Testis (tissue), 5 donors: ENCODE data around the gene CACNG4. TPM values are rescaled to one million over a fixed set of nuclear protein-coding genes. Genes with fewer than 3 reads are reported as not detected.

Experiments used
- DNase-seq: peaks from one replicate; pipeline ENCODE4 v3.0.0-alpha.2; 2019
- H3K27ac ChIP-seq, 2 donors: fragments of 200-600 bp; sonication (generic); one replicate each; pipeline ENCODE4 v1.5.1; 2019
- H3K27me3 ChIP-seq: fragments of 200-600 bp; sonication (generic); one replicate; pipeline ENCODE4 v1.5.1; 2019
- H3K36me3 ChIP-seq: fragments of 200-600 bp; sonication (generic); one replicate; pipeline ENCODE4 v1.5.1; 2017; ENCODE audit warnings: low read depth; ENCODE audit errors: missing control alignments
- H3K4me1 ChIP-seq: fragments of 200-600 bp; sonication (generic); one replicate; pipeline ENCODE4 v1.5.1; 2019
- H3K4me3 ChIP-seq, 2 donors: fragments of 200-600 bp; sonication (generic); one replicate each; pipeline ENCODE4 v1.5.1; 2017 to 2019
- H3K9me3 ChIP-seq: fragments of 200-600 bp; sonication (generic); one replicate; pipeline ENCODE4 v1.5.1; 2017
- CTCF ChIP-seq, 3 experiments: fragments of 450-650 bp in 2 of 3; fragments of 200-600 bp in 1 of 3; sonication (generic) in 1 of 3; IDR thresholded peaks; one replicate each; pipeline ENCODE4 v1.5.1; 2016 to 2019; ENCODE audit warnings: antibody characterized with exemption in 3 of 3, mild to moderate bottlenecking in 2 of 3, moderate library complexity in 1 of 3
- POLR2A ChIP-seq: fragments of 450-650 bp; IDR thresholded peaks from one replicate; pipeline ENCODE4 v1.6.1; 2017; ENCODE audit warnings: antibody characterized with exemption, mild to moderate bottlenecking, moderate library complexity
- WGBS, 2 donors: methylation state at CpG; one replicate each; pipeline ENCODE4 v1.1.5; 2018; 5-methylcytosine and 5-hydroxymethylcytosine counted together
- intact Hi-C: fragments of 100-400 bp; cut with DNase I; formaldehyde crosslinking; loops from one replicate; pipeline ENCODE4 v1.15.1; 2023; ENCODE audit warnings: low total_unique reads
- long read RNA-seq, 2 donors: transcript quantifications; one replicate each; lab custom pipeline, GENCODE V29; 2026
- polyA plus RNA-seq: library from polyadenylated mRNA; stranded (reverse); fragments of 350-450 nt; fragmentation: Illumina TruSeq; extraction: RNeasy Lipid Tissue Mini Kit (QIAGEN cat#74804); gene quantifications from one replicate; pipeline ENCODE4 v1.2.3, GENCODE V29; 2014; ENCODE audit warnings: low read depth, low replicate concordance; ENCODE audit not compliant: insufficient read depth
- total RNA-seq, 2 donors: library from RNA; depleted of rRNA; stranded (reverse); fragments of >200 nt; gene quantifications; one replicate each; pipeline ENCODE4 v1.2.3, GENCODE V29; 2016

The CACNG4 gene
- total RNA-seq (under 1 TPM; 0.16 to 0.81 TPM), polyA plus RNA-seq (0.46 TPM)
- long read RNA-seq, donor 1, partial matches to known transcripts: 0 of 2 reads
- long read RNA-seq, donor 1, other reads (novel, unspliced or antisense): 0 of 2 reads
- long read RNA-seq, donor 2, partial matches to known transcripts: 0 of 1 reads
- long read RNA-seq, donor 2, other reads (novel, unspliced or antisense): 0 of 1 reads

- no peak for DNase-seq
- intact Hi-C loops: no loop called here
- no peaks in the 10 kb centered on the region for H3K27me3 ChIP-seq
- peak within 1 kb of the TSS; percentile 37 for H3K4me3 ChIP-seq
- no peaks in the 10 kb centered on the region for H3K4me1 ChIP-seq
- WGBS, 2 donors: 8 to 9% methylated on average over 15 to 39 of the region's 71 CpGs
- no peaks in the 10 kb centered on the region for H3K9me3 ChIP-seq
- H3K36me3 ChIP-seq: no peaks in the 10 kb centered on the region
- TF ChIP-seq POLR2A: no peak
- no peak for TF ChIP-seq CTCF (IDR thresholded peaks at IDR 0.05)
- H3K27ac ChIP-seq: no peak within 1 kb of the TSS
Measured at GRCh38 chr17:66963909-66964771, at the start of gene CACNG4. CACNG4 (plus strand) TSS chr17:66964707; CDS start chr17:66964912, 205 bp downstream.

GRCh38 chr17:66915204-66915611 lies 49.3 kb upstream of the CACNG4 start:
- intact Hi-C loops: loop anchor here (10.0 kb wide), 1 partner anchor 200 kb away; no protein-coding TSS in a partner anchor
- peak; percentile 52 for DNase-seq

DNA sequence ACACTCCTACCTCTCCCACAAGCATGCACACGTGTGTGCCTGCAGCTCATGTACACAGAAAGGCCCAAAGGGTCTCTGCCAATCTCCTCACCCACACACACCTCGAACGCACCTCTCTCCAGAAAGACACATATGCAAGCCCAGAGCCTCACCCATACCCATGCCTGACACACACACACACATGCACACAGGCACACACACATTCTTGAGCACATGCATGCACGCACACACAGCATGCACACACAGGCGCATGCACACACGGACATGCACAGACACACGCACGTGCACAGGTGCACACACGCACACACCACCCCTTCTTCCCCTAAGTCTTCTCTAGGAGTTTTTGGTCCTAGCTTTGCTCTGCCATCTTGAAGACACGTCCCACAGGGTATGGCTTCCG lies 48.7 kb upstream of the CACNG4 start:
- no peaks in the 10 kb centered on the region for H3K9me3 ChIP-seq
- no peak overlapping the region for H3K4me3 ChIP-seq
- no peaks in the 10 kb centered on the region for H3K27me3 ChIP-seq
- H3K27ac ChIP-seq: no peak overlapping the region
- intact Hi-C loops: loop anchor here (10.0 kb wide), 1 partner anchor 201 kb away; no protein-coding TSS in a partner anchor
- no peak for DNase-seq
- WGBS, 2 donors: 90 to 91% methylated on average over 11 of the region's 11 CpGs
- no peaks in the 10 kb centered on the region for H3K4me1 ChIP-seq
- no peaks in the 10 kb centered on the region for H3K36me3 ChIP-seq
- TF ChIP-seq POLR2A: no peak
- TF ChIP-seq CTCF (IDR thresholded peaks at IDR 0.05): no peak

More at GRCh38 chr17:66915204-66915611, 49.3 kb upstream of the CACNG4 start:
- no peak for TF ChIP-seq CTCF (IDR thresholded peaks at IDR 0.05)
- no peak for TF ChIP-seq POLR2A
- H3K4me3 ChIP-seq: no peak overlapping the region
- no peaks in the 10 kb centered on the region for H3K4me1 ChIP-seq
- 77 to 79% methylated on average over 7 of the region's 7 CpGs for WGBS, 2 donors
- H3K36me3 ChIP-seq: no peaks in the 10 kb centered on the region
- no peak overlapping the region for H3K27ac ChIP-seq
- H3K9me3 ChIP-seq: no peaks in the 10 kb centered on the region
- H3K27me3 ChIP-seq: no peaks in the 10 kb centered on the region

- no peaks in the 10 kb centered on the region for H3K4me1 ChIP-seq
- no peak overlapping the region for H3K4me3 ChIP-seq
- intact Hi-C loops: loop anchor here (10.0 kb wide), 1 partner anchor 202 kb away; no protein-coding TSS in a partner anchor
- WGBS, 2 donors: 93 to 96% methylated on average over 1 of the region's 1 CpG
- H3K9me3 ChIP-seq: no peaks in the 10 kb centered on the region
- no peaks in the 10 kb centered on the region for H3K27me3 ChIP-seq
- no peak for DNase-seq
- TF ChIP-seq CTCF (IDR thresholded peaks at IDR 0.05): no peak
- TF ChIP-seq POLR2A: no peak
- no peak overlapping the region for H3K27ac ChIP-seq
- H3K36me3 ChIP-seq: no peaks in the 10 kb centered on the region
Measured at GRCh38 chr17:66916946-66917345, 47.6 kb upstream of the CACNG4 start.
